IMR-90 (cell line): Measurements from ENCODE around the gene PLD3. TPM values are rescaled to one million over a fixed set of nuclear protein-coding genes. Genes with fewer than 3 reads are reported as not detected.

Experiments used
- ATAC-seq: fragments of 200-7000 bp; cut with Tn5 transposase; 2 replicates; pipeline ENCODE4 v1.9.1; 2020; ENCODE audit warnings: low read depth, mild to moderate bottlenecking, moderate library complexity
- BruUV-seq: library from RNA; stranded (reverse); fragments of 400-500 nt; replicated peaks from 2 replicates; lab custom pipeline; 2021; lab: Mats Ljungman, UMichigan
- CTCF ChIA-PET: fragments of 300-600 bp; formaldehyde crosslinking; extraction: SDS; loops from one replicate; lab custom pipeline; 2021; ENCODE audit warnings: antibody characterized with exemption; lab: Yijun Ruan, JAX
- POLR2A ChIA-PET: fragments of 300-600 bp; sonication (Branson Sonifier 250); formaldehyde crosslinking; loops from one replicate; lab custom pipeline; 2022; ENCODE audit warnings: antibody characterized with exemption; ENCODE audit not compliant: unreplicated experiment; lab: Charles Lee
- DNase-seq: peaks from one replicate; pipeline ENCODE4 v3.0.0; 2013
- H2AFZ ChIP-seq: replicated peaks from 2 replicates; pipeline ENCODE3; 2013; ENCODE audit warnings: low read length, mild to moderate bottlenecking; ENCODE audit not compliant: poor library complexity
- H2AK5ac ChIP-seq: 2 replicates; pipeline ENCODE4 v1.6.1; 2013; ENCODE audit warnings: low read depth, low read length, inconsistent platforms
- H2AK9ac ChIP-seq: replicated peaks from 2 replicates; pipeline ENCODE3; 2013; ENCODE audit warnings: mild to moderate bottlenecking, low read depth, low read length, moderate library complexity; ENCODE audit not compliant: poor library complexity
- H2BK120ac ChIP-seq: 2 replicates; pipeline ENCODE4 v1.6.1; 2013; ENCODE audit warnings: low read depth, low read length, inconsistent platforms
- H2BK15ac ChIP-seq: 3 replicates; pipeline ENCODE4 v1.6.1; 2013; ENCODE audit warnings: low read depth, low read length, inconsistent platforms
- H2BK20ac ChIP-seq: 2 replicates; pipeline ENCODE4 v1.6.1; 2013; ENCODE audit warnings: low read depth, mild to moderate bottlenecking, inconsistent platforms, low read length, moderate library complexity
- H2BK5ac ChIP-seq: 2 replicates; pipeline ENCODE4 v1.6.1; 2013; ENCODE audit warnings: mild to moderate bottlenecking, low read depth, low read length, inconsistent platforms; ENCODE audit not compliant: poor library complexity, severe bottlenecking
- H3K14ac ChIP-seq: replicated peaks from 2 replicates; pipeline ENCODE4 v1.6.1; 2013; ENCODE audit warnings: low read depth, low read length, inconsistent platforms
- H3K18ac ChIP-seq: 2 replicates; pipeline ENCODE4 v1.6.1; 2013; ENCODE audit warnings: low read depth, low read length, control low read depth
- H3K23ac ChIP-seq: 2 replicates; pipeline ENCODE4 v1.6.1; 2013; ENCODE audit warnings: low read depth, low read length, inconsistent platforms
- H3K27ac ChIP-seq: 2 replicates; pipeline ENCODE4 v1.5.1; 2013; ENCODE audit warnings: mild to moderate bottlenecking, control low read depth, low read length; ENCODE audit not compliant: insufficient read depth
- H3K27me3 ChIP-seq: 2 replicates; pipeline ENCODE4 v1.6.1; 2013; ENCODE audit warnings: low read length; ENCODE audit not compliant: control insufficient read depth, insufficient read depth
- H3K36me3 ChIP-seq: 2 replicates; pipeline ENCODE4 v1.6.1; 2013; ENCODE audit warnings: low read length, mixed read lengths; ENCODE audit not compliant: control insufficient read depth, insufficient read depth
- H3K4ac ChIP-seq: 2 replicates; pipeline ENCODE4 v1.6.1; 2013; ENCODE audit warnings: low read depth, low read length, inconsistent platforms
- H3K4me1 ChIP-seq: 2 replicates; pipeline ENCODE4 v1.6.1; 2013; ENCODE audit warnings: low read length, mixed read lengths; ENCODE audit not compliant: control insufficient read depth, insufficient read depth
- H3K4me2 ChIP-seq: 2 replicates; pipeline ENCODE4 v1.6.1; 2013; ENCODE audit warnings: low read depth, mild to moderate bottlenecking, control low read depth, low read length, moderate library complexity
- H3K4me3 ChIP-seq: 2 replicates; pipeline ENCODE4 v1.5.1; 2013; ENCODE audit warnings: low read depth, mild to moderate bottlenecking, control low read depth, low read length, moderate library complexity; ENCODE audit not compliant: insufficient read depth
- H3K56ac ChIP-seq: 2 replicates; pipeline ENCODE4 v1.6.1; 2013; ENCODE audit warnings: low read length, inconsistent platforms; ENCODE audit not compliant: insufficient read depth; ENCODE audit errors: extremely low read depth
- H3K79me1 ChIP-seq, 2 experiments: 2 replicates each; pipeline ENCODE4 v1.6.1; 2013; ENCODE audit warnings: low read length in 2 of 2, inconsistent platforms in 1 of 2, low read depth in 1 of 2
- H3K9ac ChIP-seq: 2 replicates; pipeline ENCODE4 v1.6.1; 2013; ENCODE audit warnings: low read depth, low read length, control low read depth
- H3K9me1 ChIP-seq: 2 replicates; pipeline ENCODE4 v1.6.1; 2013; ENCODE audit warnings: low read length, inconsistent platforms; ENCODE audit not compliant: insufficient read depth
- H3K9me3 ChIP-seq: 2 replicates; pipeline ENCODE4 v1.6.1; 2013; ENCODE audit warnings: low read length; ENCODE audit not compliant: control insufficient read depth, insufficient read depth
- H4K20me1 ChIP-seq: 2 replicates; pipeline ENCODE4 v1.6.1; 2013; ENCODE audit warnings: low read length, inconsistent platforms; ENCODE audit not compliant: insufficient read depth
- H4K5ac ChIP-seq: 2 replicates; pipeline ENCODE4 v1.6.1; 2013; ENCODE audit warnings: mild to moderate bottlenecking, low read depth, low read length, control low read depth
- H4K8ac ChIP-seq, 2 experiments: 2 replicates each; pipeline ENCODE4 v1.6.1; 2013; ENCODE audit warnings: low read depth in 2 of 2, low read length in 2 of 2, control low read depth in 1 of 2, inconsistent platforms in 1 of 2
- H4K91ac ChIP-seq: 2 replicates; pipeline ENCODE4 v1.6.1; 2013; ENCODE audit warnings: low read depth, low read length, inconsistent platforms; ENCODE audit not compliant: insufficient read depth
- BHLHE40 ChIP-seq: fragments of 150-350 bp; IDR thresholded peaks from 2 replicates; pipeline ENCODE4 v1.6.1; 2016; ENCODE audit warnings: mild to moderate bottlenecking, low read depth, low read length
- CEBPB ChIP-seq: IDR thresholded peaks from 2 replicates; pipeline ENCODE4 v1.6.1; 2012; ENCODE audit warnings: low read depth, low read length, improper control_type of control experiment
- CTCF ChIP-seq: conservative IDR thresholded peaks from 2 replicates; pipeline ENCODE4 v1.5.1; 2012; ENCODE audit warnings: mild to moderate bottlenecking, low read depth, low read length, improper control_type of control experiment
- ELK1 ChIP-seq: fragments of 150-350 bp; IDR thresholded peaks from 2 replicates; pipeline ENCODE4 v1.6.1; 2016; ENCODE audit warnings: low read depth, mild to moderate bottlenecking, low read length, moderate library complexity, borderline replicate concordance
- FOS ChIP-seq: fragments of 150-350 bp; IDR thresholded peaks from 2 replicates; pipeline ENCODE4 v1.6.1; 2016; ENCODE audit warnings: low read depth, low read length
- MAFK ChIP-seq: IDR thresholded peaks from 2 replicates; pipeline ENCODE4 v1.6.1; 2012; ENCODE audit warnings: low read depth, low read length, improper control_type of control experiment
- MXI1 ChIP-seq: IDR thresholded peaks from 2 replicates; pipeline ENCODE4 v1.6.1; 2012; ENCODE audit warnings: low read depth, mild to moderate bottlenecking, low read length, moderate library complexity, borderline replicate concordance
- NFE2L2 ChIP-seq: fragments of 150-350 bp; IDR thresholded peaks from 2 replicates; pipeline ENCODE4 v1.6.1; 2016; ENCODE audit warnings: low read depth, mild to moderate bottlenecking, low read length
- POLR2A ChIP-seq: IDR thresholded peaks from 2 replicates; pipeline ENCODE4 v1.6.1; 2012; ENCODE audit warnings: mild to moderate bottlenecking, low read depth, low read length
- RAD21 ChIP-seq: IDR thresholded peaks from 2 replicates; pipeline ENCODE4 v1.6.1; 2012; ENCODE audit warnings: low read length, improper control_type of control experiment
- RCOR1 ChIP-seq: IDR thresholded peaks from 2 replicates; pipeline ENCODE4 v1.6.1; 2012; ENCODE audit warnings: mild to moderate bottlenecking, low read length, improper control_type of control experiment; ENCODE audit not compliant: insufficient replicate concordance
- RFX5 ChIP-seq: IDR thresholded peaks from 2 replicates; pipeline ENCODE4 v1.8.0; 2012; ENCODE audit warnings: low read depth, mild to moderate bottlenecking, low read length, moderate library complexity
- SMC3 ChIP-seq: fragments of 150-350 bp; IDR thresholded peaks from 2 replicates; pipeline ENCODE4 v1.6.1; 2016; ENCODE audit warnings: low read depth, mild to moderate bottlenecking, antibody characterized with exemption, low read length, moderate library complexity
- USF2 ChIP-seq: fragments of 150-350 bp; IDR thresholded peaks from 2 replicates; pipeline ENCODE4 v1.6.1; 2017; ENCODE audit warnings: mild to moderate bottlenecking, antibody characterized with exemption, low read length, low read depth
- WGBS, 2 experiments: methylation state at CpG; one replicate each; pipeline versions ENCODE4 v1.1.5 to v1.1.7; 2013; ENCODE audit warnings: missing lambda C conversion rate in 2 of 2; ENCODE audit not compliant: insufficient read length in 1 of 2; ENCODE audit errors: extremely low coverage in 2 of 2; 5-methylcytosine and 5-hydroxymethylcytosine counted together
- dilution Hi-C: fragments of 300-500 bp; cut with HindIII; formaldehyde crosslinking; loops from one replicate; pipeline ENCODE4 v1.14.3; 2018; ENCODE audit warnings: low sequenced_read_pairs; ENCODE audit not compliant: unreplicated experiment
- in situ Hi-C: fragments of 300-500 bp; cut with MboI; formaldehyde crosslinking; loops from 3 replicates; pipeline ENCODE4 v1.14.3; 2019; ENCODE audit warnings: low sequenced_read_pairs, inconsistent platforms, mixed read lengths
- intact Hi-C: fragments of 100-400 bp; cut with micrococcal nuclease; formaldehyde crosslinking; loops from 2 replicates; pipeline ENCODE4 v1.10.0; 2022
- polyA plus RNA-seq, 3 experiments: library from polyadenylated mRNA; depleted of rRNA; stranded (reverse); fragments of >200 nt; gene quantifications; 2 replicates each; pipeline ENCODE4 v1.2.3, GENCODE V29; 2012; ENCODE audit warnings: low replicate concordance in 1 of 3
- total RNA-seq: library from RNA; depleted of rRNA; stranded (reverse); fragments of >200 nt; gene quantifications from 2 replicates; pipeline ENCODE4 v1.2.3, GENCODE V29; 2012

Gene PLD3
- total and polyA plus RNA-seq, 2 of the 4 experiments (the other 2 are of a cell fraction): 117 to 665 TPM

GRCh38 chr19:40394816-40395210 lies 46.3 kb downstream of the PLD3 start (continued):
- TF ChIP-seq SMC3 (no peak), FOS (no peak), NFE2L2 (no peak), RFX5 (no peak)

- Histone ChIP-seq H3K36me3 (no peaks in the 10 kb centered on the region), H2AK5ac (no peak overlapping the region), H3K27ac (no peak overlapping the region), H2BK5ac (no peak overlapping the region), H4K20me1 (no peaks in the 10 kb centered on the region), H3K18ac (no peak overlapping the region), H3K27me3 (no peaks in the 10 kb centered on the region), H2BK20ac (no peak overlapping the region), H3K4me3 (no peak overlapping the region), H4K5ac (no peak overlapping the region), H4K91ac (no peak overlapping the region), H2BK15ac (no peak overlapping the region), H3K23ac (no peak overlapping the region), H4K8ac (no peak overlapping the region), H3K56ac (no peak overlapping the region), H3K9ac (no peak overlapping the region), H3K14ac (no peak overlapping the region), H3K4me2 (no peak overlapping the region), H2BK120ac (no peak overlapping the region), H2AFZ (no peak overlapping the region), H3K9me3 (no peaks in the 10 kb centered on the region), H3K4me1 (no peaks in the 10 kb centered on the region), H3K9me1 (no peaks in the 10 kb centered on the region), H2AK9ac (no peak overlapping the region), H3K4ac (no peak overlapping the region), H3K79me1 (0 out of 4 replicates have a peak, but pooled peaks cover 0 to 3% of the 10 kb centered on the region in 2 experiments)
- no peak for DNase-seq
- 91% methylated on average over 12 of the region's 14 CpGs; no CpG with 5 or more reads in 1 of the 2 experiments for WGBS, 2 experiments
- no TSS peak for BruUV-seq
- intact Hi-C loops (no loop called here), dilution Hi-C loops (no loop called here), in situ Hi-C loops (no loop called here)
- ChIA-PET POLR2A (interaction anchor here (0.6 kb wide), 1 partner anchor 960 kb away, joined by 3 read pairs; the partner anchor contains the start of gene RPS16), CTCF (no interaction called here)
- no peak for ATAC-seq
- no peak for TF ChIP-seq FOS
- no peak for TF ChIP-seq MXI1
- no peak for TF ChIP-seq ELK1
- no peak for TF ChIP-seq BHLHE40
- no peak for TF ChIP-seq USF2
- TF ChIP-seq NFE2L2: no peak
- TF ChIP-seq POLR2A: no peak
- TF ChIP-seq MAFK: no peak
- TF ChIP-seq RFX5: no peak
- TF ChIP-seq SMC3: no peak
- no peak for TF ChIP-seq RCOR1
- no peak for TF ChIP-seq CTCF
- no peak for TF ChIP-seq CEBPB
- no peak for TF ChIP-seq RAD21
These were observed 47.5 kb downstream of the PLD3 start for GRCh38 chr19:40395956-40396355.
